T follicular helper cell (primary cell): ENCODE data around the gene GIT2.

Experiments
- DNase-seq: peaks from one replicate; pipeline ENCODE4 v3.0.0-alpha.2; 2020; ENCODE audit warnings: low read depth

Gene GIT2

DNA sequence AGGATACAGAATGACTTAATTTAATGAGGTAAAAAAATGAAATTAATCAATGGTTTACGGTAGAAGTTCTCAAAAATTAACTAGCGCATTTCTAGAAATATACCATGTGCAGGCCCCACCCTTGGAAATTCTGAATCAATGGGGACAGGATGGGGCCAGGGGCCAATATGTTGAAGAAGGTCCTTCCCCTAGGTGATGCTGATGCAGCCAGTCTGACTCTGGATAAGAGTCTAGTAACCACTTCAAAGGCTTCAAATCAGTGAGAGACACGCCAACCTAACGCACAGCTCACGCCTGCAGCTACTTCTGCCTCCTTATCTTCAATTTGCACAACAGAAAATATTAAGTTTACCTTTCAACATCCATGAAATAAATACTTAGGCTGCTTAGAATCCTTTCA lies 14.9 kb downstream of the GIT2 start:
- DNase-seq, result no peak

DNA sequence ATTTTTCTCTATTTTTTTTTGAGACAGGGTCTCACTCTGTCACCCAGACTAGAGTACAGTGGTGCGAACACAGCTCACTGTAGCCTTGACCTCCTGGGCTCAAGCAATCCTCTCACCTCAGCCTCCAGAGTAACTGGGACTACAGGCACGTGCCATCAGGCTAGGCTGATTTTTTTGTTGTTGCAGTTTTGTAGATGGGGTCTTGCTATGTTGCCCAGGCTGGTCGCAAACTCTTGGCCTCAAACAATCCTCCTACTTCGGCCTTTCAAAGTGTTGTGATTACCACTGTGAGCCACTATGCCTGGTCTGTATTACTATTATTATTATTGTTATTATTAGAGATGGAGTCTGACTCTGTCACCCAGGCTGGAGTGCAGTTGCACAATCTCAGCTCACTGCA lies 23.3 kb downstream of the GIT2 start:
- DNase-seq, result no peak

DNA sequence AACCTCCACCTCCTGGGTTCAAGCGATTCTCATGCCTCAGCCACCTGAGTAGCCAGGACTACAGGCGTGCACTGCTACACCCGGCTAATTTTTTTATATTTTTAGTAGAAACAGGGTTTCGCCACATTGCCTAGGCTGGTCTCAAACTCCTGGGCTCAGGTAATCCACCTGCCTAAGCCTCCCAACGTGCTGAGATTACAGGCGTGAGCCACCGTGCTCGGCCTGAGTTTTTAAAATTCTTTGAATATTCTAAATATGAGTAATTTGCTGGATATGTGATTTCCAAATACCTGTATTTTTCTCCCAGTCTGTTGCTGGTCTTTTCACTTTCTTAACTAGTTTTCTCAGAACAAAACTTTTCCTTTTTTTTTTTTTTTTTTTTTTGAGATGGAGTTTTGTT lies 27.4 kb downstream of the GIT2 start:
- DNase-seq, result no peak

DNA sequence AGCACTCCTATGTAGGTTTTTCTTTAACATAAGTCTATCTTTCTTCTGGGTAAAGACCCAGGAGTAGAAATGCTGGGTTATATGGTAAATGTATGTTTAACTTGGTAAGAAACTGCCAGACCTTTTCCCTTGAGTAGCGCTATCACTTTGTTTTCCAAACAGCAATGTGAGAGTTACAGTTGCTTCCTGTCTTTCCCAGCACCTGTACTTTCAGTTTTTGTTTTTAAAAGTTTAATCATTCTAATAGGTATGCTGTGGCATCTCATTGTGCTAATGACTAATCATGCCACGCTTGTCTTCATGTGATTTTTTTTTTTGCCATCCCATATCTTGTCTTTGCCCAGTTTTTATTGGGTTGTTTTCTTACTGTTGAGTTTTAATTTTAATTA lies 28.1 kb downstream of the GIT2 start:
- no peak for DNase-seq

DNA sequence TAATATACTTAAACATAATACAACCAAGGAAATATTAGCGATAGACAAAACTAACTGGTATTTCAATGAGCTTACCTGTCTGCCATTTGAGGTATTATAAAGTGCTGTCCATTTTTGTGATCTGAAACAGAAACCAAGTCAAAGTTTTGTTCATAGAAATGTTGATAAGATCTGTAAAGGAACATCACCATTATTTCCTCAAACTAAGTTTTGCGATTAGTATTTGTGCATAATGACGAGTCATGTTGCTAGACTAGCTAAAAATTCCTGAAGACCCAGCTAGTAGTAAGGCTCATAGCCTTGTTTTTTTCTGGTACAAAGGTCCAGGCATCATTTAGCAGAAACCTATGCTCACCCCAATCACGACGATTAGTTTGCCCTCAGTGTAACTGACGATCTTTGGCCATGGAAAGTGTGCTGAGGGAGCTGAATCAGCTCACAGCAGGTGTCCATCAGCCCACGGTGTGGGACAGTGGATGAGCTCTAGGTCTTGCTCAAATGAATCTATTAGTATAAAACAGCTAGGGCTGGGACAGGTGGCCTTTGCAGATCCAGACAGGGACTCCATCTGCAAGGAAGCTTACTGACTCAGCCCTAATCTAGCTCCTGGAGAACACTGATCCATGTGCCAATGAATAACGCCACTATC lies 28.7 kb downstream of the GIT2 start:
- DNase-seq, result no peak

DNA sequence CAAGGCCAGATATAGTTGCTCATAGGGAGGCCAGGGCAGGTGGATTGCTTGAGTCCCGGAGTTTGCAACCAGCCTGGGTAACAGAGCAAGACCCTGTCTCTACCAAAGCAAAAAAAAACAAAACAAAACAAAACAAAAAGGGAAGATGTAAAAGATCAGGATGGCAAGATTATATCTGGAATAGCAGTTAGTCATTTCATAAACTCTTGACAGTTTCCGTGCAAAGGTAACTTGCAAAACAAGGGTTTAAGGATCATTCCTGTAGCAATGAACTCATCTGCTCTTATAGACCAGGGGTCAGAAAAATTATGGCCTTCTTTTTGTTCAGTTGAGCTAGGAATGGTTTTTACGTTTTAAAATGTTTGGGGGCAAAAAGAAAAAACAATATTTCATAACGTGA lies 29.6 kb downstream of the GIT2 start:
- DNase-seq, result no peak

DNA sequence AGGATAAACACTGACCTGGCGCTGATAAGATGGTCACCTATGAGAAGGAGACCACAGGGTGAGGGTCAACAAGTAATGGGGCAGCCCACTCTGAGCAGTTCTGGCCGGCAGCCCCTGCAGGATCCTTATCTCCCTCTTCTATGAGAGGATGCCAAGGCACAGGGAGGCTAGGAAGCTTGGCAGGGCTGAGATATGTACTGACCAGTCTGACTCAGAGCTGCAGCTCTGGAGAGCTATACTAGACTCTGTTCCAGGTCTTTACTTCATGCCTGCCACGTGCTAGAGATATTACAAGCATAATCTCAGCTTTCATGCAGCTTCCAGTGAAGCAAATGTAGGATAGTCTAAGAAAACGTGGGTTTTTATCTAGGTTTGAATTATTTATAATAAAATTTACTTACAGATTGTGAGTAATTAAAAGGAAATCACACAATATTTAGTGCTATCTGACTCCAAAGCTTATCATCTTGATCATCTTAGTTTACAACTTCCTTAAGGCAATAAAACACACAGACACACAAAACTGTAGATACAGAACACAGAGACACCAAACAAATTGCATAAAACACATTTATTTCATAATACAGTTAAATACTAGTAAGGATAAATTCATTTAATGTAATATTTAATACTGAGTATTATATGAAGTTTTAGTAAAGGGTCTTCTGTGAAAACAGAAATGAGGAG lies 32.3 kb downstream of the GIT2 start:
- no peak for DNase-seq

DNA sequence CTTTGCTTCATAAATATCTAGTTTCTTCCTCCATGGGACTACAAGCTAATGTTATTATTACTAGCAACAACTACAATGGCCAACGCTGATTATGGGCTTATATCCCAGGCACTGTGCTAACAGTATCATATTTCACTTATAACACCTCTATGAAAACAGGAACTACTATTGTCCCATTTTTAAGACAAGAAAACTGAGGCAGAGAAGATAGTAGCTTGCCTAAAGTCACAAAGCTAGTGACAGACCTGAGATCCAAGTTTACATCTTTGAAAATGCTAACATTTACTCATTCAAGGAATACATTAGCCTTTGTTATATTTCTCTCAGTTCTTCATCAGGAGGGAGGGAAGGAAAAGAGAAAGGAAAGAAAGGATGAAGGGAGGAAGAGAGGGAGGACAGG lies 32.8 kb downstream of the GIT2 start:
- DNase-seq, result no peak

DNA sequence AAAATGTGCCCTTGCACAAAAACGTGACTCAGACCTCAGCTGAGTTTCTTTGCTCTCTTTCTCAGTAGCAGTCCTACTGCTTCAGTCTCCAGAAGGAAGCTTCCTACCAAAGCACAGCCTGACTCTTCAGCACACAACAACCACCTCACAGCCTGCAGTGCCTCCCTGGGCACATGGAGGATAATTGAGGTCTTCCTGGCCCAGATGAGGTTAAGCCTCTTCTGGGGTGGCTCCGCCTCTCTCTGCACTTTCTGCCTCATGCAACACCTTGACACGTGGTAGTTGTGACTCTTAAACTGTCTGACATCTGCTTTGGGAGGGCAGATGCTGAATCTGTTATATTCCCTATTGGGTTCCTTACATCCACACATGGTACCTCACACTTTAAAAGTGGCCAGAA lies 33.8 kb downstream of the GIT2 start:
- DNase-seq, result no peak

DNA sequence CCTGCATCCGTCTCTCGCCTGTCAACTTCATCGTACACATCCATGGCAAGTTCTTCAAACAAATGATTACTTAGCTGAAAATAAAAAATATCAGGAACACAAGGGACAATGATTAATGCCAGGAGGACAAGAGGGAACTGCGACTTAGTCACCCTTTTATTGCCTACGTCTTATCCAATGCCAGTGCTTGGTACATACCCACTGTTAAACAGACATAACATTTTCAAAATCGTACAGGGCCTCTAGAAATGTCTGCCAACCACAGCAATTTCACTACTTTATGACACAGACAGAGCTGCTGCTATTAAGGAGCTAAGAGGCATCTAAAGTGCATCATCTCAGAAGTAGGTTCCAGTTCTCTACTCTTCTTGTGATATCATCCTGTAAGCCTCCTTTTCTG lies 34.6 kb downstream of the GIT2 start:
- DNase-seq, result no peak

DNA sequence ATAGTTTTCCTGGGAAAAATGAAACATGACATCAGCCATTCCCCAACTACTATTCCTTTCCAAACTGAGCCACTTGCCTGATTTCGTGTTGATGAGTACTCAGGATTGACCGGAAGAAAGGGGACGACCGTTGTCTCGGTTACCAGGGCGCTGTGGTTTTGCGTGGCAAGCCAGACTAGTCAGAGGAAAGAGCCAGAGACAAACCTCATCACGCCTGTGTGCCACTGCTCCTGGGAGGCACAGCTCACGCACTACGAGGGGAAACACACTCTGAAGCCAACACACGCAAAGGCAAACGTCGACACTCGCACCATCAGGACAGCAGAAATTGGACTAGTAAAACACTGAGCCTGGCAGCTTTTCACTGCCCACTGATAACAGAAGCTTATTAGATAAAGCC lies 35.0 kb downstream of the GIT2 start:
- no peak for DNase-seq

DNA sequence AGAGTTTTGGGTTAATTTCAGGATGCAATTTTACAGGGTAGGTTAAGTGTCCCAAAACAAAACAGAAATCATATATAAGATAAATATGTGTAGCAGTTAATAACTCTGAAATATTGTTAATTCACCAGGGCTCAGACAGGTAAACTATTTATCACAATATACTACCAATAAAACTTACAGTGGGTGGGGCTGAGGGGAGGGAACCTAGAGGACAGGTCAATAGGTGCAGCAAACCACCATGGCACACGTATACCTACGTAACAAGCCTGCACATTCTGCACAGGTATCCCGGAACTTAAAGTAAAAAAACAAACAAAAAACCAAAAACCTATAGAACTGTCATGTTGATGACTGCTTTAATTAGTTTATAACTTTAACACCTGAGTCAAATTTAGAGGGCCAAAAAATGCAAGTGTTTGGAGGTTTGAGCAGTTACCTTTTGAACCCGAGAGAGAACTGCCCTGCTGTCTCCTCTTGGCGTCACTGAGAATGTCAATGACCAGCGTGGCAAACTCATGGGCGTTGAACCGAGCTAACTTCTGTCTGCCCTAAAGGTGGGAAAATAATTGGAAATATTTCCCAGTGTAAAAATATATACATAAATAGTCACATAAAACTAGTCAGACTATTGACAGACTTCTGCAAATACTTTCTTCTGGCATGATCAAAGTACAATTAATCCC lies 36.6 kb downstream of the GIT2 start:
- no peak for DNase-seq

DNA sequence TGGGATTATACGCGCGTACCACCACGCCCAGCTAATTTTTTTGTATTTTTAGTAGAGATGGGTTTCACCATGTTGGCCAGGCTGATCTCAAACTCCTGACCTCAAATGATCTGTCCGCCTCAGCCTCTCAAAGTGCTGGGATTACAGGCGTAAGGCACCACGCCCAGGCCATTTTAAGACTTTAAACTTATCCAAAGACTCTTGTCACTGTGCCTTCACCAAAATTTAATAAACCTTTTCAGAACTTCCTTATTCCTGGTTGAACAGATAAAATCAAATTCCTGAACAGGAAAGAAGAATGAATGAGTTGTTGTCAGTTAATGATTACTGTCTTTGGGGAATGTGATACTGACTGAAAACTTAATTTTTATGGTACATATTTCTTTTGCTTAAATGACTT lies 37.8 kb downstream of the GIT2 start:
- no peak for DNase-seq

DNA sequence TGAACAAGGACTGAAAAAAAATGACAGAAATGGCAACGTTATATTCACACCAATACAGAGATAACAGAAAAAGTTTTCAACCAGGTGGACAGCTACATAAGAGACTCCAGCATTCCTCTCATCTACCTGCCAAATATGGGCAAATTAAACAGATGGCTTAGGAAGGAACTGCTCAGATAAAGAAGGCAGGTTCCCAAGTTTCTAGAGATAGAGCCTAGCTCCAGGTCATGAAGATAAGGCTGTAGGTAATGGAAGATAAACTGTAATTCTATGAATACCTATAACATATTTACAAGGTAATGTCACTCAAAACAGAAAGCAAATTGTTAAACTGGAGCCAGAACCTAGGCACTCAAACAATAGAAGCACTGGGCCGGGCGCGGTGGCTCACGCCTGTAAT lies 42.5 kb downstream of the GIT2 start:
- DNase-seq, result no peak

DNA sequence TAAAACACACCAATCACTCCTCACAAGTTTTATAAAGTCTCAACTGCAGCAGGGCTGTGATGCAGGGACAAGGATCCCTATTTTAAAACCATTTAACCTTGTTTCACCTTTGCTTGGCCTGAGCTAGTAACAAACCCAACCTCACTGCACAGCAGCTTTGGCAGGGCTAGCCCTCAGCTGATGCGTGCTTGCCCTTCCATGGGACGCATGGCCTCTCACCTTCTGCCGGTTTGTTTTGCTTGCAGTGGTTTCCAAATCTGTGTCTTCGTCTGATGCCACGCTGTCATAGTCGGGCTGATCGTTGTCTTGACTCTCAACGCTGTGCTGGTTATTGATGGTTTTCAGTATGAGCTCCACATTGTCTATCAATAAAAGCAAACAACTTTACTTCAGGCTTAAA lies 43.3 kb downstream of the GIT2 start:
- no peak for DNase-seq

DNA sequence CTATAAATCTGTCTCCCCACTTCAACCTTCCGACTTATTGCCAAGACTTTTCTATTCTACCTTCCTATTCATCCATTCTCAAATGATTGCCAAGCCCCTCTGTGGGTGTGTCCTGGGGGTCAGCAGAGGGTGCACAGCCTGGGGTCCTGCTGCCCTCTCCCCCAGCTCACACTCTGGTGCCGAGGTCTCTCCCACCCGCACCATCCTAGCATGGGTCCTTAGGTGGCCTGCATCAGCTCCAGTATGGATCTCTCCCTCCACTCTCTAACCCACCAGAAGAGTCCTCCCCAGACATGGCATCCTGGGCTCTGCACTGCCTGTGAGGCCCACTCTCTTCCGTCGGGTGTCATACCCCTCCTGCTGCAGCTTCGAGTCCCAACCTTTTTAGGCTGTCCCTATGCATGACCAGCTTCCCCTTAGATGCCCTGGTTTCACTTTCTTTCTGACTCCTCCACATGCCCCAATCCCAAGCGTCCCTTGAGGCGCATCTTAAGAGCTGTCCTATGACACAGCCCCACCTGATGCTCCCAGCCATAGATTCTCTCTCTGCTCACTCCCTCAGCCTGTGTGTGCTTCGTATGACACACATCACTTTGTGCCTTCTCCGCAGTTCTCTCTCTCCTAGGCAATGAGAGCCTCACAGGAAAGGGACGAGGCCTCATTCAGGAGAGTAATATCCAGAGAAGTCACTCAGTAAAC lies 43.9 kb downstream of the GIT2 start:
- no peak for DNase-seq

DNA sequence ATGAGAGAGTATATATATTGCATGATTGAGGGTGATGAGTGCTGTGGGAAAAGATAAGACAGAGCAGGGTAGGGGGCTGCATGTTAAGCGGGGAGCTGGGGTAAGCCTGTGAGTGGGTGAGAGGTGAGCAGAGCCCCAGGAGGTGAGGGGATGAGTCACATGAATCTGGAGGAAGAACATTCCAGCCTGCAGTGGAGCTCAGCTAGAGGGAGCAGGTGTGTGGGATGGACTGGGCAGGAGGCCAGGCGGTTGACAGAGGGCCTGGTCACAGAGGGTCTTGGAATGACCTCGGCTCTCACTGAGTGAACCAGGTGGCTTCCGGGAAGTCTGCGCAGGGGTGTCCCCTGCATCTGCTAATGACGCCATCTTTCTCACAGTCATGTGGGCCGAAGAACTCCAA lies 44.4 kb downstream of the GIT2 start:
- no peak for DNase-seq

DNA sequence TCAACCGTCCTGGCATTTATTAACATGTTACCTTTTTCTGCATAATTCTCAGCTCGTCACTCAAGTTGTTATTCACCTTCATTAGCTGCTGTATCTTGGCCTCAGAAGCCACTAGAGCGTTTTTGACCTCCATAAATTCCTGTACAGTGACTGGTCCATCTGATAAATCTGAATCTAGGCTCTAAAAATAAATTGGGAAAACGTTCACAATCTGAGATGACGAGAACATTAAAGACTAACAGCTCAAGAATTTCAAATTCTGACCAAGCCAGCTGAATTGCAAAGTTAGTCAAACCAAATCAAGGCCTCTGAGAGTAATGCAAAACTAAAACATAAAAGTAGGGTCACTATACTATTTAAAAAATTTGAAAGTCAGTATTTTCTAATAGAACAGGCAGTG lies 45.0 kb downstream of the GIT2 start:
- no peak for DNase-seq

DNA sequence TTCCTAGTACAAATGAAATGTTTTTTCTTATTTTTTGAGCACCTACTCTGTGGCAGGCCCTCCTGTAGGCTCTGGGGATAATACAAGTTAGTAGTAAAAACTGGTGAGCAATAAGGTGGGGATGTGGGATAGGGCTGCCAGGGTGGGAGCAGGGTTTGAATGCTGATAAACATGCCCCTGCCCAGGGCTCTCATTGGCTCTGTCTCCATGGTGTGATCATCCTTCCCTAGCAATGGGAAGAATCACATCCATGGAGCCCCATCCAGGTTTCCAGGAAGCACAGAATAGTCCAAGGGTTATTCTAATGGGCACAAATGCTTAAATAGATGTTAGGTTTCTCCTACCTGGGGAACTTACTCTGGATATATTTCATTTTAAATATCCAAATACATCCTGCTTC lies 45.5 kb downstream of the GIT2 start:
- no peak for DNase-seq

DNA sequence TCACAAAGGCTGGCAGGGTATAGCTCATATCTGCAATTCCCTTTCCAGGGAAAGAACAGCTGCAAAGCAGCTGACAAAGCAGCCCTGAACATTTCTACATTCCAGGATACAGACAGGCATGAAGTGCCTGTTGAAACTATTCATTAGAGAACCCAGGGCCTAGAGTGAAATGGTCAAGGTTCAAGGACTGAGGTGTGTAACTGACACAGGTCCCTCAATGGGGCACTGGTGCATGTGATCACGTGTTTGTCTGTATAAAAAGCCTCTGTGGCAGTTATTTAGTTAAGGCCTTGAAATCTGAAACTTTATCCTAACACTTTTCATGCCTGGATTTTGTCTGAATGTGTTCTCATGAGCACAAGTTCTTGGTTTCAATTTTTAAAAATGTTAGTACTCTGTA lies 47.1 kb downstream of the GIT2 start:
- no peak for DNase-seq

DNA sequence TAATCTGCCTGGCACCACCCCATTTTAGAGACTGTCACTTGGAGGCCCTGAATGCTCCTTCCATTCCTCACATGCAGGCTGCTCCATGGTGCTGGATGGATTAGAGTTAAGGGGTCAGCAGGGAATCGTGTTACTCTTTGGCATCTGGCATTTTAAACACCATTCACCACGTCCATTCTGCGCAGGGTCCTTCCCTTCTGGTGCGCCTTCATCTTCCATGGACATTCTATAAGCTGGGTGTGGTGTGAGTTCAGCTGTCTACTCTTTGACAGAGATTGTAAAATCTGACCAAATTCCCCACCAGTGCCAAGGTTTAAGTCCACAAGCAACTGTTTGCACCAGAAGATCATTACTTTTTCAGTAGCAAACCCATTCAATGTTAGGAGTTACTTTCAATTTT lies 47.8 kb downstream of the GIT2 start:
- no peak for DNase-seq

DNA sequence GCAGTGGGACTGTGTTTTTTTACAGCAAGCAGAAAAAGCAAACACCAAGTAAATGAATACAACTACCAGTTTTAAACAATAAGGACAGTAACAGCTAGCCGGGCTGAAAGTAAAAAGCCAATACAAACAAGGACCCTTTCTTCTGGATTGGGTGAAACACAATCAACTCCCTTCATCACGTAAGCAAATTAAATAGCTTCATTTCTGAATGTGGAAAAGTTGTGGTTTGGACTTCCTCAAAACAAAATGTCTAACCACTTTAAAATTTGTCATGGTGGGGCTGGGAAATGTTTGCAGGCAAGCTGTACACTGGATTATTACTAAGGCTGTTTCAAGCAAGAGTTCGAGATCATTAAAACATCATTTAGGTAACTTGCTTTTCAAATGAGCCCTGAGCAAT lies 48.6 kb downstream of the GIT2 start:
- DNase-seq, result no peak

DNA sequence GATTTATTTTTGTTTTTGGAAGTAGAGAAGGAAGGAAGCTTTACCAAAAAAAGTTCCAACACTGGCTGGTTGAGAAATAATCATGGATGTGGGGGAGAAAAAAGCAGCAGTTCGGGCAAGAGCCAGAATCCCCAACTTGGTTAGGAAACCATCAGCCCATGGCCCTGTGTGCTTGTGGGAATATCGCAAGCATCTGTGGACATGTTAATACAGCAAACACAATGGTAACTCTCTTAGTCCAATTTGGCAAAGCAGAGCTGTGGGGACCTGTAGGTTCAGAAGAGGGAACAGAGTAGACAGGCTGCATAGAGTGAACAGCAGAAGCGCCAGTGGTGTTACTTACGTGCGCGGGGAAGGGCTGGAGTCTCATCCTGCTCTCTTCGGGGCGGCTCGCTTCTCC lies 49.3 kb downstream of the GIT2 start:
- DNase-seq, result no peak
